IPS-NIHi7 (cell line): ENCODE results near the gene NKAIN1.
"Not testable (repeated sequence)": the region's sequence is repeated elsewhere in the genome, so short reads cannot be mapped to it uniquely, and the experiment has no call there.

ENCODE experiments used
- DNase-seq: peaks from one replicate; pipeline ENCODE4 v3.0.0; 2012; ENCODE audit warnings: mixed read lengths; ENCODE audit errors: extremely low spot score

The NKAIN1 gene

DNA sequence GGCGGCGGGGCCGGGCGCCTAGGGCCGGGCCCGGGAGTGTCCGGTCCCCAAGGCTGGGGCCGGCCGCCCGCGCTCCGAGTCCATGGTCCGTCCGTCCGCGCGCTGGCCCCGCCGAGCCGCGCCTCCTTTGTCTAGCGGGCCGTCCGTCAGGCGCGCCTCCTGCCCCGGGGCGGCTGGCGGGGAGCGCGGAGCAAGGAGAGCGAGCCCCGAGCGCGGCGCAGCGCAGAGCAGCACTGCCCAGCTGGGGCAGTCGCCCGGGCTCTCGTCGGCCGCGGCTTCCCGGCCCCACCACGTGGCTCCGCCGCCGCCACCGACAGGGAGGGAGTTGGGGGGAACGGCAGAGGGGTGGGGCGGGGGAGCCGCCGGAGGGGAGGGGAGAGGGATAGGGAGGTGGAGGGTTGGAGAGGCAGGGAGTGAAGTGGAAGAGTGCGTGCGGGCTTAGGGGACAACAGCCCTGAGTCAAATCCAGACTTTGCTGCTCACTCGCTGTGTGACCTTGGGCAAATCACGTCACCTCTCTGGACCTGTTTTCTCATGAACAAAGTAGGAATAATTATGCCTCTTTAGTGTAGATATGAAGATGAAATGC, at the start of gene NKAIN1:
NKAIN1 (minus strand) TSS at position 235 of the 589 bp plus-strand sequence. CDS start 340 bp downstream, outside the sequence.
- peak; percentile 82 for DNase-seq

DNA sequence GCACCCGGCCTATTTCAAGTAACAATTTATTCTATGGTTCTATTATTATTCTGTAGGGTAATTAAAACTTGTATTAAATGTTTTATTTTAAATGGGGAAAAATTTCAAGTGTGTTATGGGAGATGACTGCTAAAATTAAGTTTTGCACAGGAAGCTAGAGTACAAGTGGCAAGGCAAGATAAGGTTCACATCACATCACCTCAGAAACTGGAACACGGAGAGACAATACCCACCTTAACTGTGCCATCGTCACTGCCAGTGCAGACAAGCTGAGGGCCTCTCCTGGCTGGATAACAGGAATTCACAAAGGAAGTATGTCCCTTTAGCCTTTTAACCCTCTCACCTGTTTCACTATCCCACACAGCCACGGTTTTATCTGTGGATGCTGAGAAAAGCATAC, 49.3 kb upstream of the NKAIN1 start:
- DNase-seq: no peak

DNA sequence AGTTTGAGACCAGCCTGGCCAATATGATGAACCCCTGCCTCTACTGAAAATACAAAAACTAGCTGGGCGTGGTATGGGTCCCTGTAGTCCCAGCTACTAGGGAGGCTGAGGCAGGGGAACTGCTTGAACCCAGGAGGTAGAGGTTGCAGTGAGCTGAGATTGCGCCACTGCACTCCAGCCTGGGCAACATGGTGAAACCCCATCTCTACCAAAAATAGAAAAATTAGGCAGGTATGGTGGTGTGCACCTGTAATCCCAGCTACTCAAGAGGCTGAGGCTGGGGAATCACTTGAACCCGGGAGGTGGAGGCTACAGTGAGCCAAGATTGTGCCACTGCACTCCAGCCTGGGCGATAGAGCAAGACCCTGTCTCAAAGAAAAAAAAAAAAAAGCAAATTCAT, 48.1 kb upstream of the NKAIN1 start:
- not testable (repeated sequence) for DNase-seq

DNA sequence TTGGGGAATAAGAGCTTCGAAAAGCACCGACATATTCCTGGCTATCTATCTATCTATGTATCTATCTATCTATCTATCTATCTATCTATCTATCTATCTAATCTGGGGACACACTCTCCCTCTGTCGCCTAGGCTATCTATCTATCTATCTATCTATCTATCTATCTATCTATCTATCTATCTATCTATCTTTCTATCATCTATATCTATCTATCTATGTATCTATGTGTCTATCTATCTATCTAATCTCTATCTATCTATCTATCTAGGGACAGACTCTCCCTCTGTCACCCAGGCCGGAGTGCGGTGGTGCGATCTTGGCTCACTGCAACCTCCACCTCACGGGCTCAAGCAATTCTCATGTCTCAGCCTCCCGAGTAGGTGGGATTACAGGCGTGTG, 42.7 kb upstream of the NKAIN1 start:
- DNase-seq: not testable (repeated sequence)

DNA sequence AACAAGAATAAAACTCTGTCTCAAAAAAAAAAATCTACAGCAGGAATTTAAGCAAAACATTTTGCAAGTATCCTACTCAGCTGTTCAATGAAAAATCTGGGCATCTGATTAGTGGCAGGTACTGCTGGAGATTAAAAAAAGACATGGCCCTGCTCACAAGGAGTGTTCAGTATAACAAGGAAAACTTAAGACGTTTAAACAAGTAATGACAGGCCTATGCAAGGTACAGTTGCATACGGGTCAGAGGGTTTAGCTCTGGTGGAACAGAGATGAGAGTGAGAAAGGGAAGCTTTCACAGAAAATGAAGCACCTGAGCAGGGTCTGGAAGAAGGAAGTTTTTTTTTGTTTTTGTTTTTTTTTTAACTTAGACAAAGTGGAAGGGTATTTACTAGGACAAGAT, 33.9 kb upstream of the NKAIN1 start:
- no peak for DNase-seq

DNA sequence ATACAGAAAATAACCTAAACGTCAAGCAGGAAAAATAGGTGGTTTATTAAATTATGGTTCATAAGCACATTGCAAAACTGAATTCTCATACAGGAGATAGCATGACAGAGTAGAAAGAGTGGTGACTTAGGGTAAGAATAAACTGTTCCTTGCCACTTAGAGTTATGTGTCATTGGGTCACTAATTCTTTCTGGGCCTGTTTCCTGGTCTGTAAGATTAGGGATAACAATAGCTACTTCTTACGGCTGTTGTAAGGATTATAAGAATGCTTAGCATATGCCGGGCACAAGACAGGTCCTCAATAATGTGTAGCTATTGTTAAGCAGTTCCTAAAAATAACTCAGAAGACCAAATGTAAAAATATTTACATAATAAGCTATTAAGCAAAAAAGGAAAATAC, 32.7 kb upstream of the NKAIN1 start:
- no peak for DNase-seq

DNA sequence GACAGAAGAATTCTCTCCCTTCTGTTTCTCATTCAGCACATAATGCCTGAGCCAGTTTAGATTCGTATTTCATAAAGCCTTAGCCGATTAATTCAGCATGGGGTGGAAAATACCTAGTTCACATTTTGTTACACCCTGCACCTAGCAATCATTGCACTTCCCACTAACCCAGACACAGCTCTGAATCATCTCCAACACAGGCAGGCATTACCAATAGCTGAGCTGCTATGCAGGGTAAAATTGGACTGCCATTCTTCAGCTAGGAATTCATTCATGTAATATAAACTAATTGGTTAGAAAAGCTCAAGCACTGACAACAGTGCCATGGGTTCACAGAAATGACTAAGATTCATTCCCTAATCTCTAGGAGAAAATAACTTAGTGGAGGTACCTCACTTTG, 26.9 kb upstream of the NKAIN1 start:
- DNase-seq: no peak

DNA sequence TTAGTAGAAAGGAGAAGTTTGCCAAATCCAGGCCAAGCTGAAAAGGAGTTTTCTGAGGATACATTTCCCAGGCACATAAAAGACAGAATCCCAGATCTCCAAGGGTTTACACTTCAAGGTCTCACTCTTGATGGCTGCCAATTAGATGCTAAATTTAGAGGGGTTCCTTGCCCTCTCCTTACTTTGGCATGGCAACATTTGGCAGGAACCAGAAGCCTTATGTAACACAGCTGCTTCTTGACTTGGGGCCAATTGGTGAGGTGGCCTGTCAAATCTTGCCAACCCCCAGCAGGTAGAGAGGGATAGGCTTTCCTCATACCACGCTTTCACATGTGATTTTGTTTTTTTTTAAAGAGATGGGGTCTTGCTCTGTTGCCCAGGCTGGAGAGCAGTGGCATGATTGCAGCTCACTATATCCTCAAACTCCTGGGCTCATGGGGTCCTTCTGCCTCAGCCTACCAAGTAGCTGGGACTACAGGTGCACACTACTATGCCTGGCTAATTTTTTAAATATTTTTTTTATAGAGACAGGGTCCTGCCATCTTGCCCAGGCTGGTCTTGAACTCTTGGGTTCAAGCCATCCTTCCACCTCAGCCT, 25.2 kb upstream of the NKAIN1 start:
- no peak for DNase-seq

DNA sequence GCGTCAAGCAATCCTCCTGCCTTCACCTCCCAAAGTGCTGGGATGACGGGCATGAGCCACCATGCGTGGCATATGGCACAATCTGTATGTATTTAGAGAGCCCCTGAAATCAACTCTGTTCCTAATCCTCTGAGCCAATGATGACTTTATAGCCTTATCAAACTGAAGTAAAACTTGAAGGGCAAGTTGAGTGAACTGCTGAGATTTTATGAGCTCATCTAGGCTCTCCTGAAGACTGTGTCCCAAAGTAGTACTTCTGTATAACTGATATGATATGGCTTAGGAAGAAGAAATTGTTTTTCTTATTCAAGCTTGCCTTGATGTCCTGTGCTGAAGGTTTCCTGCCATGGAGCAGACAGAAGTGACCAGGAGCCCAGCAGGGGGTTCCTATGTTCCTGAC, 23.7 kb upstream of the NKAIN1 start:
- DNase-seq: no peak

DNA sequence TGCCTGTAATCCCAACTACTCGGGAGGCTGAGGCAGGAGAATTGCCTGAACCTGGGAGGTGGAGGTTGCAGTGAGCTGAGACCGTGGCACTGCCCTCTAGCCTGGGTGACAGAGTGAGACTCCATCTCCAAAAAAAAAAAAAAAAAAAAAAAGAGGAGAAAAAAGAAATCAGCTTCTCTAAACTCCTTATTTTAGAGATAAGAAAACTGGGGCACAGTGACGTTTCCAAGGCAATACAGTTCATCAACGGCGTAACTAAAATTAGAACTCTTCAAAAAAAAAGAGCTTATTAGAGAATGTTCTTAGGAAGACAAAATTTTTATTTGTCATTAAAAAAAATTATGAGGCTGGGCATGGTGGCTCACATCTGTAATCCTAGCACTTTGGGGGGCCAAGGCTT, 22.7 kb upstream of the NKAIN1 start:
- DNase-seq: not testable (repeated sequence)

DNA sequence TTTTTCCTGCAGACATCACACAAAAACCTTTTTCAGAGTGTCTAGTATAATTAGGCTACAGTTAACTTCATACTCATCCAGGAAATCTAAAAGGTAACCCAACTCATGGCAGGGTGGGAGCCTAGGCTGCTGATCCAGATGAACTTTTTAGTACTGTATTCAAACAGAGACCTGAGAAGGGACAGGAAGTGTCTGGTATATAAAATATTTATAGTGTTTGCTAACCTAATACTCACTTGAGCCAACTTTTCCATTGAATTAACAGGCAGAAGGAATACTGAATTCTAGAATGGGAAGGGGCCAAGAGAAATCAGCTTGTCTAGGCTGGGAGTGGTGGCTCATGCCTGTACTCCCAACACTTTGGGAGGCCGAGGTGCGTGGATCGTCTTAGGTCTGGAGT, 22.2 kb upstream of the NKAIN1 start:
- DNase-seq: no peak

DNA sequence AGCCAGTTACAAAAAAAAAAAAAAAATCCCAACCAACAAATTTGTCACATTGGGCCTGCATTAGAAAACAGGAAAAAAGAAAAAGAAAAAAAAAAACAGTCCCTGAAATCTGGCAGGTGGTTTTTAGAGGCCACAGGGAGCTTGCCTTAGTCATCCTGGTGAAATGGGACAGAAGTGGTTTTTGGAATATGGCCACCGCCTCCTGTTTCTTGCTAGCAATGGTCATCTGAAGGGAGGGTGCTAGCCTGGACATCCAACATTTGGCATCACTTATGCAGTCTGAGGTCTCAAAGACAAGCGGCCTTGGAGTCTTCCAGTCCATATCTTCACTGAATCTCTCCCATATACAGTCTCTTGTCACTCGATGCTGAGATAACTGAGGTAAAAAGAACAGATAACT, 20.1 kb upstream of the NKAIN1 start:
- DNase-seq: no peak

DNA sequence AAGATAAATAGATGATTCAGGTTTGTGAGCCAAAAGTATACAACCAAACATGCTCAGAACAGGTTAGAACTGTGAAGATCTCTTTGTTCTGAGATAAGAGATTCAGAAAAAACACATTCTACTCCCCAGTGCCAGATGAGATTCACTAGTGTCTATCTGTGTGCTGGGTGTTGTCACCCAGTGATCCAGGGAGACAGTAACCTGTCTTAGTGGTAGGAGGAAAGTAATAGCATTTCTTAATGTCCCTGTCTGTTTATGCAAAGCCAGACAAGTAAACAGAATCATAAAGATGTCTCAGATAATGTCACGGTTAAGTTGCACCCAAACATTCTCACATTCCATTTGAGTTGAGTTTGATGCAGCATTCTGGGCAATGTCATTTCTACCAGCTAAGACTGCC, 18.9 kb upstream of the NKAIN1 start:
- no peak for DNase-seq

DNA sequence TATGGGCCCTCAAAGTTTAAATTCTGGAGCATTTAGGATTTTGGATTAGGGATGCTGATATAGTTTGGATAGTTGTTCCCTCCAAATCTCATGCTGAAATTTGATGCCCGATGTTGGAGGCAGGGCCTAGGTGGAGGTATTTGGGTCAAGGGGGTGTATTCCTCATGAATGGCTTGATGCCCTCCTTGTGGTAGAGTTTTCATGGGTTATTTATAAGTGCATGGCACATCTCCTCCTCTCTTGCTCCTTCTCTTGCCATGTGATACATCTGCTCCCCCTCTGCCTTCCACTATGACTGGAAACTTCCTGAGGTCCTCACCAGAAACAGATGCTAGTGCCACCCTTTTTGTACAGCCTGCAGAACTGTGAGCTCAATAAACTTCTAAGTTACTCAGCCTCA, 17.5 kb upstream of the NKAIN1 start:
- no peak for DNase-seq

DNA sequence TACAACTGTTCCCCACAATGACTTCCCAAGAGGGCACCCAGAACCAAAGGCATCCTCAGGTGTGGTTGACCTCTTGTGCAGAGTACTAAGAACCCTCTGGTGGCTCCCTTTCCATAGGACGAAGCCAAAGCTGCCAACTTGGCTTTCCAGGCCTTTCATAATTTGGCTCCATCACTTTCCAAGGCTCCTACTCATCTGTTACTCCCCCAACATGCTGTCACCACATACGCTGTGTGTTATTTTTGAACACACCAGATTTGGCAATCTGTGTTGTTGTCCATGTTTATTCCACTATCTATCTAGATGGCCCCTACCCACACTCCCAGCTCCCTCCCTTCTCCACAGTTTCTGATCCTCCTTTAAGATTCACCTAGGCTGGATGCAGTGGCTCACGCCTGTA, 10.2 kb upstream of the NKAIN1 start:
- DNase-seq: no peak

DNA sequence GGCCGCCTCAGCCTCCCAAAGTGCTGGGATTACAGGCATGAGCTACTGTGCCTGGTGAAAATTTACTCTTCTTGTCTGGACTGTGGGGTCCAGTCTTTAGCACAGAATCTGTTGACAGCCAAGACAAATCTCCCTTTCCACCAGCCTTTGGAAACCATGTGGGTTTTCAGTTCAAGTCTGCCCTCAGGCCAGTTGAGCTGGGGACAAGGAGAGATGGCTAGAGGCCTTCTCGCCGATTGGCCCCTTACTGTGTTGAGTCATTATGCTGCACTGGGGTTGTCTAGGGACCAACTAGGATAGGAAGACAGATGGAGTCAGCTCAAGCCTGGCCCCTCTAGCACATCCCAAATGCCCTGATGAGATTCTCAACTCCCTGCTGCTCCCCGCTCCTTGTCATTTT, 8.6 kb upstream of the NKAIN1 start:
- DNase-seq: peak; percentile 32

DNA sequence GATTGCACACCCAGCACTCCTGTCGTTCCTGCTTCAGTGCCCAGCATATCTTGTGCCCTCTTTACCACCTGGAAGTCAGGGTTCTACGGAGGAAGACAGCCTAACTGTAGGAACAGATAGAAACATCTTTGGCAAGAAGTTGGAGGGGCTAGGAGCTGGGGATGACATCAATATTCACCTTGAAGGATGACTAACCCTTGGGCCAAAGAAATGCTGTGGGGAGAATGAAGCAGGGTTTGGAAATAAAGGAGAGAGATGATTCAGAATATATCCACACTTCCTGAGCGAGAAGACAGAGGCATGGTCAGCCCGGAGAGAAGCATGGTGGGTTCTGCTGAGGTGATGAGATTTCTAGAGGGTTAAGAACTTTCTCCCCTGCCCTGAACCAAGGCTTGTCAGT, 4.6 kb upstream of the NKAIN1 start:
- no peak for DNase-seq

DNA sequence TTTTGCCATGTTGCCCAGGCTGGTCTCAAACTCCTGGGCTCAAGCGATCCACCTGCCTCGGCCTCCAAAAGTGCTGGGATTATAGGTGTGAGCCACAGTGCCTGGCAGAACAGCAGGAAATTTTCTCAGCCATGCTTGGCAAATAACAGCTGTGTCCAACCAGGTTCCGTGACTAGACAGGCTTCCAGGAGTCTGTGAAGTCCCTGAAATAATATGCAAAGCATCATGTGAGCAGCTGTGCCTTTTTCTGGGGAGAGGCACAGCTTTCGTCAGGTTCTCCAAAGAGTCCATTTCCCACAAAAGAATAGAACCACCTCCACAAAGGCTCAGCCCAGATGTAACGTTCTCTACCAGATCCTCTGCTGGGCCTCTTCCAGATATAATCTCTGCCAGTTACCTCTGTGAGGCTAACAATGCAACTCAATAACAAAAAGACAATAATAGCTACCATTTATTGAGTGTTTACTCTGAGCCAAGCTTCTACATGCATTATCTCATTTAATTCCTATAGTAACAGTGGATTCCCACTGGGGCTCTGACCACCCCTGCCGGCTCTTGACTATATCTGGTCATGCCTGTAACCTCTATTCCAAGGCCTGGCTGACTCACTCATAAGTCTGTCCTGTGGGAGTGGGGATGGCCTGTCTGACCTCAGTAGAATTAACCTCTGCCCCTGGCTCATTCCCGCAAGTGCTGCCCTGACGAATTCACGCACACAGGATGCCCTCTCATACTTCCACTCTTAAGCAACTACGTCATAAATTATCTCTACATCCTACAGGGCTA, 4.0 kb upstream of the NKAIN1 start:
- DNase-seq: no peak

DNA sequence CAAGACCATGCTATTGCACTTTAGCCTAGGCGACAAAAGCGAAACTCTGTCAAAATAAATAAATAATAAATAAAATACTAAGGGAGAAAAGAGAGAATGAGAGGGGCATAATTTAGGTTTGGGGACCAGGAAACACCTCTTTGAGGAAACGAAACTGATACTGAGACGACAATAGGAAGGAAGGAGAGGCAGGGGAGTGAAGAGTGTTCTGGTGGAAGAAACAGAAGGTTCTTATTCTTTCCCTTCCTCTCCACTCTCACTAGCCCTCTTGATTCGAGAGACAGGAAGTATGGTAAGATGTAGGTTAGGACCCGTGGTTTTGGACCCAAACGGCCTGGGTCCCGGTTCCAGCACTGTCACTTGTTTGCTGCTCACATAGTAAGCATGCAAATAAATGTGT, 1.6 kb upstream of the NKAIN1 start:
- DNase-seq: no peak

DNA sequence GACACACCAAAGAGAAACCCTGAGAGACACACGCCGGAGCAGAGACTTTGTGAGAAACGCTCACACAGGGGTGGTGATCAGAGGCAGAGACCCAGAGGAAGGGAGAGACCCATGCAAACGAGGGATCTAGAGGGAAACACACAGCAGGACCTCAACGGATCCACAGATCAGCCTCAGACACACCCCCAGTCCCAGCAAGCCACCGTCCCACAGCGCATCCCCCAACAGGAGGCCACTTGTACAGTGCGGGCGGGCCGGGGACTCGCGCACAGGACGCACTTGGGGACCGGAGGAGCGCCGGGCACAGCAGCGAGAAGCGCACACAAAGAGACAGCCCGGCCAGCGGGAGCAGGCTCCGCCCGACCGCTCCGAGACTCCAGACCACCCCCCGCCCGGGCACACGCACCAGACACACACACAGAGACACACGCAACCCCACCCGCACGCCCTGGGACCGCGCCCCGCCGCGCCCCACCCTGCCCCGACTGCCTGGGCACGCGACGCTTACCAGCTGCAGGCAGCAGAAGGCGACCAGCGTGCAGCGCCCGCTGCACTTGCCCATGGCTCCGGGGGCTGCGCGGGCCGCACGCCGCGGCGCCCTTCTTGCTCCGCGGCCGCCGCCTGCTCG, 587 bp downstream of the NKAIN1 start:
- peak; percentile 58 for DNase-seq

DNA sequence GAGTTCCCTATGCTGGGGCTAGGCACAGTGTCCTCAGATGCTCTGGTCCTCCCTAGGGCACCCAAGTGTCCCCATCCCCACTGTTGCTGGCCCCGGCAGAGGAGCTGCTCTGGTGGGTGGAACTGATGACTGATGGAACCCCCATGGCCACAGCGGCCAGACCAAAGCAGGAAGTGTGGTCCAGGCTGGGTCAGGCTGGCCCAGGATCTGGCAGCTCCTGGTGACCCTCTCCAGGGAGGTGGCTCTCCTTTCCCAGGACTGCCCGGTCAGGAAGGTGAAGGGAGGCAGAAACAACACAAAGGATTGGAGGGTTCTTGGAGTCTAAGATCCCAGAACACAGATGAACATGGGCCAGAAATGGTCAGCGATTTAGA, 1.1 kb downstream of the NKAIN1 start:
- DNase-seq: no peak

DNA sequence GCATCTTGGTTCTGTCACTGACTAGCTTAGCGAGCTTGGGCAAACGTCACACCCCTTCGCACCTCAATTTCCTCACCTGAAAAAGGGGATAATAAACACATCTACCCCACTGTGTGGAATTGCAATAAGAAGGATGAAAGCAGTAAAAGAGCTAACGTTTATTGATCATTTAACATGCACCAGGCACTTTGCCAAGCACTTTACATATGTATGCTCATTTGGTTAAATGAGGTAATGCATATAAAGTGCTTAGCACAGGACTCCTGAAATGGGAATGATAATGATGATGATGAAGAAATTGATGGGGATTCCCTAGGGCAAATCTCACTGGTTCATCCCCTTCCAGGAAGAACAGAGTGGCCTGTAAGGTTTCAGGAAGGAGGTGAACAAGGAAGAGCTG, 4.8 kb downstream of the NKAIN1 start:
- no peak for DNase-seq
